NCI-H345 treated with DMSO at 0.1 percent for 48 hours (cell line): Measurements from ENCODE around the gene ZNF410.
"Not testable (repeated sequence)": the region's sequence is repeated elsewhere in the genome, so short reads cannot be mapped to it uniquely, and the experiment has no call there.

Source experiments
- DNase-seq: peaks from one replicate; lab custom pipeline; 2025; ENCODE audit not compliant: unreplicated experiment; lab: John Stamatoyannopoulos, UW

The ZNF410 gene

DNA sequence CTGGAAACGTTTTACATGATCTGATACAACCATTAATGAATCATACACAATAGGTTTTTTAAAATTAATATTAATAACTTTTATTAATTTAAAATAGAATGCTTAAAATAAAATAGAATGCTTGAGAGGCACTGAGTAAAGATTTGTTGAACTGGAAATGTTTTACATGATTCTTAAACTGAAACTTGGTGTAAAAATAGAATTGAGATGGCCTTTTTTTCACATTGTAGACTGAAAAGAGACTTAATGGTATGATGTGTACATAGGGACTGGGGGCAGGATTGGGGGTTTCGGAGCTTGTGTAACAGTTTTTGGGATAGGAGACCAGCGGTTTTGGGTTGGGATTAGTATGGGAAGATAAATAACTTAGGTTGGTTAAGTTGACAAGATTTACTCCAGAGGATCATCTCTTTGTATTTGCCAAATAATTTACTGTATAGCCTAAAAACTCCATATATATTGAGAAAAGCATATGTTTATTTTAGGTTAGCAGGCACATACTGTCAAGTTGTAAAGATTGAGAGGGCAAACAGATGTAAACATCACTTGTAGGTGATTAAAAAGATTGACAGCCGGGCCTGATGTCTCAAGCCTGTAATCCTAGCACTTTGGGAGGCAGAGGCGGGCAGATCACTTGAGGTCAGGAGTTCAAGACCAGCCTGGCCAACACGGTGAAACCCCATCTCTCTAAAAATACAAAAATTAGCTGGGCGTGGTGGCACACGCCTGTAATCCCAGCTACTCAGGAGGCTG lies 2.0 kb upstream of the ZNF410 start:
- DNase-seq: no peak

DNA sequence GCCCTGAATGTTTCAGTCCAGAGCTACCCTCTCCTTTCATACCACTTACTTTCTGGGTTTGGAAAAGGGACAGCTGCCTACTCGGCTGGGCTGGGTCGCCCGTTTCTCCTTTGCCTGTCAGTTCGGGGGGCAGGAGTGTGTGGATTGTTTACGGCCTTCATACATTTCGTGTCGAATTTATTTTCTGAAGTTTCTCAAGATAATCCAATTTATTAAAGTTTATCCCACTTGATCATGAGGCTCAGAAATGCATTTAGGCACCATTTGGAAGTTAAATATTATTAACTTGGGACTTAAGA lies 608 bp downstream of the ZNF410 start:
- DNase-seq: no peak

DNA sequence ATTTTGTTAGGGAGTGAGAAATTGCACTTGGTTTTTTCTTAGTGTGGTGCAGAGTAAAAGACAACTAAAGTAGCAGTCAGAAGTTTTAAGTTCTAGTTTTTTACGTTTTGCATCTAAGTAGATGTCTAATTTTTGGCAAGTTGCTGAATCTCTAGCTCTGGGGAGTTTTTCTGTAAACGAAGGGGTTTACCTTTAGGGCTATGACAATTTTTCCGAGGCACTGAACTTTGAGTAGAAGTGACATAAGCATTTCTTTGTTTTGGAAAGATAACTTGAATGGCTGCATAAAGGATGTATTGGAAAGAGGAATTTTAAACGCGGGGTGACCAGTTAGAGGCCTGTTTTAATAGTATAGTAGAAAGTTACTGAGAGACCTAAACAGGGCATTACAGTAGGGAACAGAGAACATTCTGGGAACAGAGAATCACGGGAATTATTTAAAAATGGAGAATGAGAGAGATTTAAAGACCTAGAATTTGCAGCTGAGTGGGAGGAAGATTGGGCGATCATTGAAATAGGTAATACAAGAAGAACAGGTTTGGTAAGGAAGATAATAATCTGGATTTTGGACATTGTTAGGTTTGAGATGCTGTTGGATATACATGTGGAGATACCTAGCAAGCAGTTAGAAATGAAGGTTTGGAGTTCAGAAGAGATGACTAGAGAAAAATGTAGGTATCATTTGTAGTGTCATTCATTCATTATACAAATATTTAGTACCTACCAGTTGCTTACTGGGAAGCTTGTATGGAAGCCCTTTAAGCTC lies 1.2 kb downstream of the ZNF410 start:
- DNase-seq: no peak

DNA sequence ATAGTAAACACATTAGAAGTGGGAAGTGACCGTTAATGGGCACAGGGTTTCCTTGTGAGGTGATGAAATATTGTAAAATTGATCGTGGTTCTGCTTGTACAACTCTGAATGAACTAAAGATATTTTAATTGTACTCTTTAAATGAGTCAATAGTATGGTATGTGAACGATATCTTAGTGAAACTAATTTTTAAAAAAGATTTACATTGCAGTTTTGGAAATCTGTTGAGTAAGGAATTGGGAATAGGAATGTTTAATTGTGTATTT lies 1.7 kb downstream of the ZNF410 start:
- no peak for DNase-seq

DNA sequence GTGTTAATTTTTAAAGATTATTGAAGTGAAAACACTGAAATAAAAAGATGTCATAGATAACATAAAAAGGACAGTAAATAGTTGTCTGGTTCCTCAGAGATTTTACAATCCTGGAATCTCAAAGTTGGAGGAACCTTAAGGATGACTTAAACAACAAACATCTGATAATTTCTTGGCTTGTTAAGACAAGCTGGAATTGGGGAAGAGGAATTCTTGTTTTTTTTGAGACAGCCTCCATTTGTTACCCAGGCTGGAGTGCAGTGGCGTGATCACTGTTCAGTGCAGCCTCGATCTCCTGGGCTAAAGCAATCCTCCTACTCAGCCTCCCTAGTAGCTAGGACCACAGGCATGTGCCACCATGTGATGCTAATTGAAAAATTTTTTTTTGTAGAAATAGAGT lies 2.3 kb downstream of the ZNF410 start:
- DNase-seq: no peak

DNA sequence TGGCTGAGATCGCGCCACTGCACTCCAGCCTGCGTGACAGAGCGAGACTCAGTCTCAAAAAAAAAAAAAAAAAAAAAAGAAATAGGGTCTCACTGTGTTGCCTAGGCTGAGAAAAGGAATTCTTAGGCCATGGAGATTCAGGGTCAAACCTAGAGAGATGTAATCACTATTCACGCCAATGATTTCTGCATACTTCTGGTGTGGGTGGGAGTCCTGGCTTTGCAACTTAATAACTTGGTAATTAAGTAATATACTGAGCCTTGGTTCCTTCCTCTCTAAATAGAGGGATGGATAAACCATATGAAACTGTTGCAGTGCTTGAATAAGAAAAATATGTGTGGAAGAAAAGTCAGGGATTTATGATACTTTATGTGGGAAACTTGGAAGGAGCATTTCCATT lies 2.7 kb downstream of the ZNF410 start:
- DNase-seq: no peak

DNA sequence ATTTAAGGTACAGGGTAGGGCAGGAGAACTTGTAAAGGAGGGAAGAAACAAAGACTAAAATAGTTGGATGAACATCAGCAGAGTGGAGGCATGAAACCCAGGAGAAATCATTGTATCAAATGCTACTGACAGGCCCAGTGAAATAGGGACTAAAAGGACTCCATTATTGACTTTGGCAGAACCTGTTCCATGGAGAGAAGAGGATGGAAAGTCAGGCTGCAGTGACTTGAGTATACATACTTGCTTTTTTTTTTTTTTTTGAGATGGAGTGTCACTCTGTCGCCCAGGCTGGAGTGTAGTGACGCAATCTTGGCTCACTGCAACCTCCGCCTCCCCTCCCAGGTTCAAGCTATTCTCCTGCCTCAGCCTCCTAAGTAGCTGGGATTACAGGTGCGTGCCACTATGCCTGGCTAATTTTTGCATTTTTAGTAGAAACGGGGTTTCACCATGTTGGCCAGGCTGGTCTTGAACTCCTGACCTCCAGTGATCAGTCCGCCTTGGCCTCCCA lies 7.6 kb downstream of the ZNF410 start:
- not testable (repeated sequence) for DNase-seq

DNA sequence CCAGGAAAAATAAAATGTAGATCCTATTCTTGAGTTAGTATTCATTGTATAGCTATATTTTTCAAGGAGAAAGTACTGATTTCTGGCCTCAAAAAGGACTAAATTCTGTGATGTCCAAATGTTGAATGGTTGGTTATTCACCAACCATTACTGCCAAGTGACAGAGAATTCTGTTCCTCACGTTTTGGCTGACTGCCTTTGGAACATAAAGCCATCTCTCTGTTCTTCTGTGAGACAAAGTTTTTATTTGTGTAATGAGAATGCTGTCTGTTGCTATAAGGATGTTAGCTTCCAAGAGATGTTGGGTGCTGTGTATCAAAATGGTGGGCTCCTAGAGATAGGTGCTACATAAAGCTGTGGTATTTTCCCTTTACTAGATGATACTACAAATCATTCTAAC lies 9.3 kb downstream of the ZNF410 start:
- DNase-seq: no peak

DNA sequence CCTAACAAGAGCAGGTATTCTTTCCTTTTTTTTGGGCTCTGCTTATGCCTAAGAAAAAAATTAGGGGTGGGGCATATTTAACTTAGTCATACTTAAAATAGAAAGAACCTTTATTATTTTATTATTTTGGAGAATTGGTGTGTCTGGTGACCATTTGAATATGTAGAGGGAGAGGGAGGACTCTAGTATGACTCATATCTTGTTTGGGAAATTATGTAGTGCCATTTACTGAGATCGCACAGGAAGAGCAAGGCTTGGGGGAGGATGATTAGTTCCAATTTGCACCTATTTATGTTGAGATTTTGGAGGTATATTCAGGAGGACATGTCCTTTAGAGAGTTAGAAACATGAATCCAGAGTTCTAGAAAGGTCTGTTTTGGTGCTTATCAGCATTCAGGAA lies 9.9 kb downstream of the ZNF410 start:
- no peak for DNase-seq

DNA sequence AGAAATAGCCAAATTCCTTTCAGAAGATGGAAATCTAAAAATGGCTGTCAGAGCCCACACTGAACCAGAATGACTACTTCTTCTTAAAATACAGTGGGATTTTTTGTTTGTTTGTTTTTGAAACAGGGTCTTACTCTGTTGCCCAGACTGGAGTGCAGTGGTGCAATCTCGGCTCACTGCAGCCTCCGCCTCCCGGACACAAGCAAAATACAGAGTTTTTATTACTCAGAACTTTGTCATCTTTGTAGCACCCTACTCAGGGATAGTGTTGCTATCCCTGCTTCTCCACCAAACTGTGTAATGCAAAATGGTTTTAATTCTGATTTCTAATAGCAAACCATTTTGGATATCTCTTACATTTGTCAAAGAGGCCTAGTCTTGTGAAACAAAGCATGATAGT lies 16.4 kb downstream of the ZNF410 start:
- DNase-seq: no peak

DNA sequence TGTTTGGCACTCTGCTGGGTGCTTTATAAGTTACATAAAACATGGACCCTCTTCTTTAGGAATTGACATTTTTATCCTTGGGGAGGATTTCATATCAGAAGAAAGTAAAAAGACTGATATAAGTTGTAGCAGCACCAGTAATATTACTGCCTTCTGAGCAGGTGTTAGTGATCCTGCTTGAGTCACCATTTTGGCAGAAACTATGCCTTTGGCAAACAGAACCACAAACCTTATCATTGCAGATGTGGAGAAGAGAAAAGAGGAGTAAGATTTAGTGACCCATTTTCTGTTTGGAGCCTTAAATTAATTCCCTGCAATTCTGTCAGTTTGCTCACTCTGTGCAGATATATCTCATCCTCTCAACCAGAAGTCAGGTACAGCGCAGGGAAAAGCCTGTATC lies 23.0 kb downstream of the ZNF410 start:
- DNase-seq: no peak

DNA sequence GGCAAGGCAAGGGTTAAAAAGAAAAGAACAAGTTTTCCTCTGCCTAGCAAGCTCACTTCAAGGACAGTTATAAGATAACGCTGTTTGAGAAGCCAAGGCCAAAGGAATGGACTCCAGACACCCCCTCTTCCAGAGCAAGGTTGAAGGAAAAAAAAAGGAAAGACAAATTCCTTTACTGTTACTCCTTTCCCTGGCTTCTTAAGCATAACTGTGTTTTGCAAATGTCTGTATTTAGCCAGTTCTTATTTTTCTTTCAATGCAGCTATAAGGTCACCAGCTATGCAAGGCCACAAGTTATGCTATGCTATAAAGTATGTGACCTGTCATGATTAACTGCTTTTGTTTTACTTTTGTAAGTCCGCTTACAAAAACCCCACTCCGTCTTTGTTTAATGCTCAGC lies 26.6 kb downstream of the ZNF410 start:
- DNase-seq: no peak

DNA sequence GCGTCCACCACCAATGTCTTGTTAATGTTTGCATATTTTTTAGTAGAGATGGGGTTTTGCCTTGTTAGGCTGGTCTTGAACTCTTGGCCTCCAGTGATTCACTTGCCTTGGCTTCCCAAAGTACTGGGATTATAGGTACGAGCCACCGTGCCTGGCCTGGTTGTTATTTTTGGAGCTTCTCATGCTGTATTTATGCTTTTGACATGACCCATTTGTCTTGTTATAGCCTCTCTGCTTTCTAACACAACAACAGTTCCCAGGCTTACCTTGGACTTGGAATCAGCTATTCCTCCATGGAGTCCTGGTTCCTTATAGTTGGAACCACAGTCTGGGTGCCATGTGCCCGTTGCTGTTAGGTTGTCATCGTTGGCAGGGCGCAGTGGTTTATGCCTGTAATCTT lies 29.7 kb downstream of the ZNF410 start:
- DNase-seq: no peak

DNA sequence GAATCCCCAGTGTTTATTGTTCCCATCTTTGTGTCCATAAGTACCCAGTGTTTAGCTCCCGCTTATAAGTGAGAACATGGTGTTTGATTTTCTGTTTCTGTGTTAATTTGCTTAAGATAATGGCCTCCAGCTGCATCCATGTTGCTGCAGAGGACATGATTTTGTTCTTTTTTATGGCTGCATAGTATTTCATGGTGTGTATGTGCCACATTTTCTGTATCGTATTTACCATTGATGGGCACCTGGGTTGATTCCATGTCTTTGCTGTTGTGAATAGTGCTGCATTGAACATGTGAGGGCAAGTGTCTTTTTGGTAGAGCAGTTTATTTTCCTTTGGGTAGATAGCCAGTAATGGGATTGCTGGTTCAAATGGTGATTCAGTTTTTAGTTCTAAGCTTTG lies 32.8 kb downstream of the ZNF410 start:
- not testable (repeated sequence) for DNase-seq

DNA sequence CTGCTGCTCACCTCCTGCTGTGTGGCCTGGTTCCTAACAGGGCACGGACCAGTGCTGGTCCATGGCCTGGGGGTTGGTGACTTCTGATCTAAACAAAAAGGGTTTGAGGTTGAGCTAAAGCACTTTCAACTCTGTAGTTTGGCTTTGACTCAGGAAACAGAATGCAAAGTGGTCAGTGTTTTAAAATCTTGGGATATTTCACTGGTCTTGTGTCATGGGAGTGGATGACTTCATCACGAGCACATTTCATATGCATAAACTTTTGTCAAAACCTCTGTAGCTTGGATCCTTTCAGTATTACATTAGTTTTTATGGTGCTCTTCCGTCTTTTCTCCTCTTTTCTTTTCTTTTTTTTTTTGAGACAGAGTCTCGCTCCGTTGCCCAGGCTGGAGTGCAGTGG lies 37.7 kb downstream of the ZNF410 start:
- DNase-seq: no peak

DNA sequence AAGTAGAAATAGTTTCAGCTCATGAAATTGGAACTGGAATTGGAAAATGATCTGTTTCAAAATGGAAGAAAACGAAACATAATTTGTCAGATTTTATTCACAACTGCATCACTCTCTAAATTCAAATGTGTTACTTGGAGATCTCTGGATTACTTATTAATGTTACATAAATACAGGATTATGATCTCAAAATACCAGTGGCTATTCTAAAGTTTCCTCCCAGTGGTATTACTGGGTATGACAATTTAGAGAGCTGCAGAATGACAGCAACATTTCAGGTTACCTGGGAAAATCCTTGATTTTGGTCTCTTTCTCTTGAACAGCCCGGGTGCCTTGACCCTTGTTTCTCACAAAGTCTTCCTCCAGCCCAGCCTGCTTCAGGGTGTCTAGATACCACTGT lies 49.0 kb downstream of the ZNF410 start:
- no peak for DNase-seq

DNA sequence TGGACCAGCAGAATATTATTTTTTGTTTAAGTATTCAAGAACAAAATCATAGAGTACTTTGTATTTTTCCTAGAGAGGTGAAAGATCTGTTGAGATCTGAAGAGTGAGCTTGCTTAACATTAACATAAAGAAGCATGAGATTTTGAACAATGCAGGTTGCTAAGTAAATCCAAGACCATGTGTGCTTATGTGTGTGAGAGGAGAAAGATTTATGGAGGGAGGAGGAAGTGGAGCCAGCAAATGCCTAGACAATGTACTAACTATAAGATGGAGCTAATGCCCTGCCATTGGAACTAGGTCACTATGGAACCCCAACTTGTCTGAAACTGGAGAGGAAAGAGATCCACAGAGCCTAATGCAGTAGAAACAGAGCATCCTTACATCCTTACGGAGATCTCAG lies 49.9 kb downstream of the ZNF410 start:
- DNase-seq: no peak

DNA sequence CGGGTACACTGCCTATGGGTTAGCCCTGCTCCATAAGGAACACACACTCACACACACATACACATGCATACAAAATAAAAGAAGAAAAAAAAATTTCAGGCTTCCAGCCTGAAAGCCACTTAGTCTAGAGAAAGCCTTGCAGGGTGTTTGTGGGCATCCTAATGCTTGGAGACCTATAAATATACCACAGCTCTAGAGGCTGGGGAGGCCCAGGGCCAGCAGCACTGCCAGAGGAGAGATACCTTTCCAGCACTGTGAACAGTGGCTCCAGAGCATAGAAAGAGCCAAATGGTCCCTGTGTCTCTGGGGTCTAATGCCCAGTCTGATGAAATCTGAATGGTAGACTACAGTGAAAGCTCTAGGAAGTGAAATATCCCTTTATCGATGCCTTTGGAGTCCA lies 50.4 kb downstream of the ZNF410 start:
- DNase-seq: no peak

DNA sequence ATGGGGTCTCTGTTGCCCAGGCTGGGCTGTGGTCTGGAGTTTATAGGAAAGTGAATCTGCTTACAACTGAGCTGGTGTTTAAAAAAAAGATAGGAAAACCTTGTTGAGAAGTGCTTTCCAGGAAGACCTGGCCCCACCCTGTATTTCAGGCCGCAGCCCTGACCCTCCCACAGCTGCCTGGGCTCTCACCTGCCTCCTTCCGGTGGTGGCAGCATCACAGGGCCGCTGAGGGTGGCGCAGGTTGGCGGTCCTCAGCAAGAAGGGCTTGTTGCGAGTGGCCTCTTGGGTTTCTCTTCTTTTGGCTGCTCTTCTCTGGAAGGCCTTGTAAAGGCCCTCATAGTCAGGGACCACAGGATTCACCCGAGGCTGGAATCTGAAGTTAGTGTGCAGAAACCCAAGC lies 55.5 kb downstream of the ZNF410 start:
- no peak for DNase-seq

DNA sequence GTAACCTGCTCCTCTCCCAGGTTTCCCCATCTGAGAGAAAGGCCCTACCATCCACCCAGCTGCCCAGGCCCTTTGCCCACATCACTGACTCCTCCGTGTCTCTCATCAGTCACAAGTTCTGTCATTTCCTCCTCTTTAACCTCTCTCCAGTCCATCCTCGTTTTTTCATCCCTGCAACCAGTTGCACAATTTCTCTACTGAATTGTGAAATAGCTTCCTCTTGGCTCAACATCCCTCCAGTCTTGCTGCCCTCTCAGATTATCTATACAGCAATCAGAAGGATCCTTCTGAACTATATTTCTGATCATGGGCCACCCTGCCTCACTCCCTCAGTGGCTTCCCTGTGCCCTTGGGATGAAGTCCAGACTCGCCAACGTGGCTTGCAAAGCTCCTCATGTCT lies 56.4 kb downstream of the ZNF410 start:
- DNase-seq: no peak

DNA sequence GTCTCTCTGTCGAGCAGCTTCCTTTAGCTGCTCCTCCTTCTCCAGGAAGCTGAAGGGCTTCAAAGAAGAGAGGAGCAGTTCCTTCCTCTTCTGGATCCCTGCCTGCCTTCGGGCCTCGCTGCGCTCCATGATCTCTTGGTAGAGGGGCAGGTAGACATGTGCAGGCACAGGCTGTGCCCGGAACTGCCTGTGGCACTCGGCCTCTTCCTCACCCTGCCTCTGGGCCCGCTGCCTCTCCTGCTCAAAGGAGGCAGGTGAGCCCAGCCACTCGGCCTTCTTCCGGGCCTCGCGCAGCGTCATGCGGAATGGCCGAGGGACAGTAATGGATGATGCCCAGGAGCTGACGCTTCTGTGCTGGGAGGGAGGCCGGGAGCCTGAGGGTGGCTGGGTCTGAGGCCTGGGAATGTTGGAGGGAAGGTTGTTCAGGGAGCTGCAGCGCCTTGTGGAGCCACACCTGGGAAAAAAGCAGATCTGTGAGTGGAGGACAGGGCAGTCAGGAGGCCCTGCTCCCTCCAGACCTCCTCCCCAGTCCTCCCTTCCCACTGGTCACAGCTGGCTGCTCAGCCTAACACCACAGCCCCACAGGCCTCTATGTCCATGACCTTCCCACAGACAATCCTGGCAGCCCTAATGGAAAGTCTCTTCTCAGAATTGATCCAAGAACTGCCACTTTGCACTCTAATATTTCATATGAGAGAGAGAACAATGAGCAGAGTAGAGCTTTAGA lies 57.9 kb downstream of the ZNF410 start:
- DNase-seq: no peak

DNA sequence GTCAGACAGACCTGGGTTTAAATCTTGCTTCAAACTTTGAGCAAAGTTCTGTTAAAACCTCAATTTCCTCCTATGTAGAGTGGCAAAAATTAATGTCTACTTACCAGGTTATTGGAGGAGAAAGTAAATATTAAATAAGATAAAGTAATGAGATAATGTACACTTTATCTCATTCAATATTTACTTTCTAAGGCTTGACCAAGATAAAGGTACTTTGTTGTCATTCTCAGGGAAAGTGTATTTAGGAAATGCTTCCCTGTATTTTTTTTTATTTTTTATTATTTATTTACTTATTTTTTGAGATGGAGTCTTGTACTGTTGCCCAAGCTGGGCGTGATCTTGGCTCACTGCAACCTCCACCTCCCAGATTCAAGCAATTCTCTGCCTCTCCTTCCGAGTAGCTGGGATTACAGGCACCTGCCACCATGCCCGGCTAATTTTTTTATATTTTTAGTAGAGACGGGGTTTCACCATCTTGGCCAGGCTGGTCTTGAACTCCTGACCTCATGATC lies 58.6 kb downstream of the ZNF410 start:
- DNase-seq: no peak
